HTERT RPE-1 (cell line): Measurements from ENCODE around the gene ZFYVE28.

ENCODE experiments used
- in situ Hi-C: fragments of 300-500 bp; cut with MboI; formaldehyde crosslinking; loops from 4 replicates; pipeline ENCODE4 v1.14.3; 2020; ENCODE audit warnings: low sequenced_read_pairs

Gene ZFYVE28

GRCh38 chr4:2412534-2412884, 5.9 kb downstream of the ZFYVE28 start:
- in situ Hi-C loops: no loop called here

GRCh38 chr4:2411786-2412510, 6.5 kb downstream of the ZFYVE28 start:
- in situ Hi-C loops: no loop called here

GRCh38 chr4:2409381-2409783, 9.1 kb downstream of the ZFYVE28 start:
- in situ Hi-C loops: no loop called here

GRCh38 chr4:2408976-2409375, 9.5 kb downstream of the ZFYVE28 start:
- in situ Hi-C loops: no loop called here

- in situ Hi-C loops: no loop called here
Measured at GRCh38 chr4:2408401-2408958, 10.0 kb downstream of the ZFYVE28 start.

GRCh38 chr4:2407991-2408342, 10.5 kb downstream of the ZFYVE28 start:
- in situ Hi-C loops: no loop called here

- in situ Hi-C loops: no loop called here
Measured at GRCh38 chr4:2406920-2407319, 11.5 kb downstream of the ZFYVE28 start.

- in situ Hi-C loops: no loop called here
Measured at GRCh38 chr4:2406406-2406805, 12.0 kb downstream of the ZFYVE28 start.

GRCh38 chr4:2402941-2403340, 15.5 kb downstream of the ZFYVE28 start:
- in situ Hi-C loops: no loop called here

GRCh38 chr4:2402048-2402842, 16.2 kb downstream of the ZFYVE28 start:
- in situ Hi-C loops: no loop called here

GRCh38 chr4:2401610-2401983, 16.8 kb downstream of the ZFYVE28 start:
- in situ Hi-C loops: no loop called here

GRCh38 chr4:2400841-2401609, 17.4 kb downstream of the ZFYVE28 start:
- in situ Hi-C loops: no loop called here

- in situ Hi-C loops: no loop called here
Measured at GRCh38 chr4:2399631-2400190, 18.7 kb downstream of the ZFYVE28 start.

- in situ Hi-C loops: no loop called here
Measured at GRCh38 chr4:2399216-2399615, 19.2 kb downstream of the ZFYVE28 start.

- in situ Hi-C loops: no loop called here
Measured at GRCh38 chr4:2397596-2398379, 20.7 kb downstream of the ZFYVE28 start.

GRCh38 chr4:2396781-2397368, 21.6 kb downstream of the ZFYVE28 start:
- in situ Hi-C loops: no loop called here

- in situ Hi-C loops: no loop called here
Measured at GRCh38 chr4:2395584-2395983, 22.9 kb downstream of the ZFYVE28 start.

GRCh38 chr4:2395038-2395437, 23.4 kb downstream of the ZFYVE28 start:
- in situ Hi-C loops: no loop called here

GRCh38 chr4:2394528-2394927, 23.9 kb downstream of the ZFYVE28 start:
- in situ Hi-C loops: no loop called here
